GM23338 (cell line): ENCODE results near the gene BHLHA9. TPM values are rescaled to one million over a fixed set of nuclear protein-coding genes. Genes with fewer than 3 reads are reported as not detected.
A peak's percentile ranks its signal among the peaks of the same experiment; 100 is the strongest.

ENCODE experiments used
- ATAC-seq: fragments of 200-7000 bp; cut with Tn5 transposase; 3 replicates; pipeline ENCODE4 v1.9.1; 2020
- DNase-seq: peaks from one replicate; pipeline ENCODE4 v3.0.0-alpha.2; 2015; ENCODE audit warnings: low spot score
- H2AFZ ChIP-seq: fragments of 200-600 bp; sonication (generic); 2 replicates; pipeline ENCODE4 v1.8.0; 2016; ENCODE audit warnings: antibody characterized with exemption, mild to moderate bottlenecking, moderate library complexity
- H3F3A ChIP-seq: fragments of 200-600 bp; sonication (generic); replicated peaks from 2 replicates; pipeline ENCODE4 v1.8.0; 2017; ENCODE audit warnings: antibody characterized with exemption, mixed run types, low read depth
- H3K27ac ChIP-seq: fragments of 200-600 bp; sonication (generic); 2 replicates; pipeline ENCODE4 v1.6.1; 2016; ENCODE audit warnings: low read depth
- H3K27me3 ChIP-seq: fragments of 200-600 bp; sonication (generic); 2 replicates; pipeline ENCODE4 v1.8.0; 2016; ENCODE audit warnings: mild to moderate bottlenecking, mixed run types, moderate library complexity; ENCODE audit not compliant: insufficient read depth
- H3K36me3 ChIP-seq: fragments of 200-600 bp; sonication (generic); 2 replicates; pipeline ENCODE4 v1.8.0; 2016; ENCODE audit warnings: mild to moderate bottlenecking; ENCODE audit not compliant: insufficient read depth
- H3K4me1 ChIP-seq: fragments of 200-600 bp; sonication (generic); 2 replicates; pipeline ENCODE4 v1.8.0; 2016; ENCODE audit warnings: mild to moderate bottlenecking, moderate library complexity; ENCODE audit not compliant: insufficient read depth
- H3K4me2 ChIP-seq: fragments of 200-600 bp; sonication (generic); 2 replicates; pipeline ENCODE4 v1.7.1; 2017; ENCODE audit warnings: mixed run types
- H3K4me3 ChIP-seq: fragments of 200-600 bp; sonication (generic); 2 replicates; pipeline ENCODE4 v1.6.1; 2016; ENCODE audit warnings: mixed run types
- H3K79me2 ChIP-seq: fragments of 200-600 bp; sonication (generic); replicated peaks from 2 replicates; pipeline ENCODE4 v1.8.0; 2017; ENCODE audit warnings: mild to moderate bottlenecking; ENCODE audit not compliant: insufficient read depth
- H3K9me2 ChIP-seq: fragments of 200-600 bp; sonication (generic); 2 replicates; pipeline ENCODE4 v1.8.0; 2017; ENCODE audit not compliant: insufficient read depth
- H4K20me1 ChIP-seq: fragments of 200-600 bp; sonication (generic); replicated peaks from 2 replicates; pipeline ENCODE4 v1.8.0; 2017; ENCODE audit warnings: mild to moderate bottlenecking; ENCODE audit not compliant: insufficient read depth
- H3K27ac Mint-ChIP-seq: 2 replicates; pipeline ENCODE4 v1.8.0; 2020; ENCODE audit warnings: inconsistent platforms, mild to moderate bottlenecking, moderate library complexity, mixed read lengths
- H3K27me3 Mint-ChIP-seq: 3 replicates; pipeline ENCODE4 v1.8.0; 2022; ENCODE audit warnings: low read depth, mild to moderate bottlenecking, moderate library complexity, mixed read lengths, inconsistent platforms; ENCODE audit not compliant: insufficient read depth, poor library complexity
- H3K36me3 Mint-ChIP-seq: 3 replicates; pipeline ENCODE4 v1.8.0; 2021; ENCODE audit warnings: low read depth, mild to moderate bottlenecking, inconsistent platforms, moderate library complexity, mixed read lengths
- H3K4me1 Mint-ChIP-seq: 3 replicates; pipeline ENCODE4 v1.8.0; 2020; ENCODE audit warnings: mild to moderate bottlenecking, inconsistent platforms, mixed read lengths
- H3K4me3 Mint-ChIP-seq: 3 replicates; pipeline ENCODE4 v1.8.0; 2021; ENCODE audit warnings: moderate library complexity, mild to moderate bottlenecking, inconsistent platforms, mixed read lengths
- H3K9me3 Mint-ChIP-seq: 3 replicates; pipeline ENCODE4 v1.8.0; 2020; ENCODE audit warnings: moderate library complexity, mild to moderate bottlenecking, inconsistent platforms, mixed read lengths
- EZH2 ChIP-seq: fragments of 200-600 bp; sonication (generic); IDR thresholded peaks from one replicate; pipeline ENCODE4 v1.8.0; 2017; ENCODE audit warnings: antibody characterized with exemption, mild to moderate bottlenecking, low read depth; ENCODE audit not compliant: unreplicated experiment
- JUNB ChIP-seq: IDR thresholded peaks from one replicate; pipeline ENCODE4 v1.6.1; 2016; ENCODE audit warnings: antibody characterized with exemption; ENCODE audit not compliant: unreplicated experiment
- STAT1 ChIP-seq: IDR thresholded peaks from one replicate; pipeline ENCODE4 v1.6.1; 2016; ENCODE audit warnings: antibody characterized with exemption; ENCODE audit not compliant: unreplicated experiment
- ZNF114 ChIP-seq: fragments of 250-450 bp; sonication (Bioruptor Pico); IDR thresholded peaks from 2 replicates; pipeline ENCODE4 v1.5.0; 2020; ENCODE audit warnings: mild to moderate bottlenecking, moderate library complexity
- polyA plus RNA-seq: library from polyadenylated mRNA; unstranded; fragments of >200 nt; fragmentation: Nextera tagmentation; extraction: Ambion mirVana; gene quantifications from 2 replicates; pipeline ENCODE4 v1.2.1, GENCODE V29; 2016
- total RNA-seq: library from RNA; depleted of rRNA; stranded (reverse); fragments of >200 nt; shearing (Covaris generic); gene quantifications from 2 replicates; pipeline ENCODE4 v1.2.3, GENCODE V29; 2014
- TF ChIP-seq, protein P1 (sequence below), 2 experiments: fragments of 200-600 bp in 1 of 2; sonication (generic) in 1 of 2; conservative IDR thresholded peaks; 2 replicates each; pipeline versions ENCODE4 v1.5.1 to v1.6.1; 2016 to 2017; ENCODE audit warnings: antibody characterized with exemption in 2 of 2, low read depth in 2 of 2, mild to moderate bottlenecking in 2 of 2, moderate library complexity in 1 of 2
- TF ChIP-seq, protein P2 (sequence below): IDR thresholded peaks from one replicate; pipeline ENCODE4 v1.6.1; 2018; ENCODE audit warnings: antibody characterized with exemption; ENCODE audit not compliant: unreplicated experiment

Gene BHLHA9
- total and polyA plus RNA-seq, 2 experiments from 2014 or later, result 0.39 to 2.3 TPM

DNA sequence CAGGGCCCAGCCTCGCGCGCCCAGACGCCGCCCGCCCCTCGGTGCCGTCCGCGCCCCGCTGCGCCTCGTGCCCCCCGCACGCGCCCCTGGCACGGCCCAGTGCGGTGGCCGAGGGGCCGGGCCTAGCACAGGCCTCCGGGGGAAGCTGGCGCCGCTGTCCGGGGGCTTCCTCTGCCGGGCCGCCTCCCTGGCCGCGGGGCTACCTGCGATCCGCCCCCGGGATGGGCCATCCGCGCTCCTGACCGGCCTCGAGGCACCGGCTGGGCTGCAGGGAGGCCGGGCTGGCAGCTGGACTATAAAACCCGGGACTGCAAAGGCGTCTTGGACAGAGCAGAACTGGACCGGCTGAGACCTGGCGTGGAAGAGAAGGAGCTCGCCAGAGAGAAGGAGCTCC is 783 bp downstream of the BHLHA9 start:
- H3K27me3 Mint-ChIP-seq, result peaks cover 26% of the 10 kb centered on the region
- no peak overlapping the region for H3K27ac ChIP-seq
- H3K4me1 ChIP-seq, result peaks cover 19% of the 10 kb centered on the region; the same call in 1 of the 2 replicates
- H3K79me2 ChIP-seq, result no peaks in the 10 kb centered on the region
- H3K36me3 ChIP-seq, result no peaks in the 10 kb centered on the region
- no peaks in the 10 kb centered on the region for H4K20me1 ChIP-seq
- H3K27ac Mint-ChIP-seq, result no peak overlapping the region
- no peaks in the 10 kb centered on the region for H3K36me3 Mint-ChIP-seq
- H2AFZ ChIP-seq, result peak overlapping the region; percentile 59; the same call in 1 of the 2 replicates
- H3K4me1 Mint-ChIP-seq, result peaks cover 7% of the 10 kb centered on the region; the same call in 2 of the 3 replicates
- DNase-seq (peak; percentile 51), ATAC-seq (peak; percentile 8)
- H3K27me3 ChIP-seq, result peaks cover 33% of the 10 kb centered on the region
- H3K4me2 ChIP-seq, result peak overlapping the region; percentile 66
- H3K4me3 Mint-ChIP-seq, result no peak overlapping the region
- no peaks in the 10 kb centered on the region for H3K9me3 Mint-ChIP-seq
- no peaks in the 10 kb centered on the region for H3K9me2 ChIP-seq
- H3F3A ChIP-seq, result peaks cover 11% of the 10 kb centered on the region
- peak overlapping the region; percentile 57; the same call in 1 of the 2 replicates for H3K4me3 ChIP-seq
- TF ChIP-seq EZH2 (peak; percentile 45), STAT1 (no peak)
- TF ChIP-seq, protein P1, sequence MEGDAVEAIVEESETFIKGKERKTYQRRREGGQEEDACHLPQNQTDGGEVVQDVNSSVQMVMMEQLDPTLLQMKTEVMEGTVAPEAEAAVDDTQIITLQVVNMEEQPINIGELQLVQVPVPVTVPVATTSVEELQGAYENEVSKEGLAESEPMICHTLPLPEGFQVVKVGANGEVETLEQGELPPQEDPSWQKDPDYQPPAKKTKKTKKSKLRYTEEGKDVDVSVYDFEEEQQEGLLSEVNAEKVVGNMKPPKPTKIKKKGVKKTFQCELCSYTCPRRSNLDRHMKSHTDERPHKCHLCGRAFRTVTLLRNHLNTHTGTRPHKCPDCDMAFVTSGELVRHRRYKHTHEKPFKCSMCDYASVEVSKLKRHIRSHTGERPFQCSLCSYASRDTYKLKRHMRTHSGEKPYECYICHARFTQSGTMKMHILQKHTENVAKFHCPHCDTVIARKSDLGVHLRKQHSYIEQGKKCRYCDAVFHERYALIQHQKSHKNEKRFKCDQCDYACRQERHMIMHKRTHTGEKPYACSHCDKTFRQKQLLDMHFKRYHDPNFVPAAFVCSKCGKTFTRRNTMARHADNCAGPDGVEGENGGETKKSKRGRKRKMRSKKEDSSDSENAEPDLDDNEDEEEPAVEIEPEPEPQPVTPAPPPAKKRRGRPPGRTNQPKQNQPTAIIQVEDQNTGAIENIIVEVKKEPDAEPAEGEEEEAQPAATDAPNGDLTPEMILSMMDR (conservative IDR thresholded peaks at IDR 0.05; ENCODE audit: low read depth in 2 of 2), result no peak

DNA sequence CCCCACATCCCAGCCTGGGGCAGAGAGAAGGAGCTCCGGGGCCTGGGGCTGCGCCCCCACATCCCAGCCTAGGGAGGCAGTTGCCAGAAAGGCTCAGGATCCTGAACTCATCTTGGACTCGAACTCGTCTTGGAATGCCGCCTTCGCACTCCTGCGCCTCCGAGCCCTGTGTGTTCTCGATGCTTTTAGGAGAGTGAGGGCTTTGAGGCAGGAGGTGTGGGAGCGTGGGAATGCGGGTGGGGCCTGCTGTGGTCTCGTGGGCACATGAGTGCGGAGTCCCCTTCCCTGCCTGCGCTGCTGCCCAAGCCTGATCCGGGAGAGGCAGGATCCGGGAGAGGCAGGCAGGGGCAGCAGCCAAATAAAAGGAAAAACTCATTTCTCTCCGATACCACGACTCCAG is 1.2 kb downstream of the BHLHA9 start:
- Mint-ChIP-seq H3K27me3 (peaks cover 29% of the 10 kb centered on the region), H3K36me3 (no peaks in the 10 kb centered on the region), H3K9me3 (no peaks in the 10 kb centered on the region; the same call in 2 of the 3 replicates), H3K27ac (no peak overlapping the region), H3K4me3 (no peak overlapping the region), H3K4me1 (peaks cover 7% of the 10 kb centered on the region; the same call in 2 of the 3 replicates)
- Histone ChIP-seq H3K4me3 (peak overlapping the region; percentile 57; the same call in 1 of the 2 replicates), H3K36me3 (no peaks in the 10 kb centered on the region), H3K9me2 (no peaks in the 10 kb centered on the region), H2AFZ (peak overlapping the region; percentile 59; the same call in 1 of the 2 replicates), H3K4me2 (peak overlapping the region; percentile 66), H3K27me3 (peaks cover 33% of the 10 kb centered on the region), H3F3A (peaks cover 11% of the 10 kb centered on the region), H4K20me1 (no peaks in the 10 kb centered on the region), H3K4me1 (peaks cover 19% of the 10 kb centered on the region; the same call in 1 of the 2 replicates), H3K79me2 (no peaks in the 10 kb centered on the region), H3K27ac (no peak overlapping the region)
- no peak for DNase-seq
- TF ChIP-seq, protein P2, sequence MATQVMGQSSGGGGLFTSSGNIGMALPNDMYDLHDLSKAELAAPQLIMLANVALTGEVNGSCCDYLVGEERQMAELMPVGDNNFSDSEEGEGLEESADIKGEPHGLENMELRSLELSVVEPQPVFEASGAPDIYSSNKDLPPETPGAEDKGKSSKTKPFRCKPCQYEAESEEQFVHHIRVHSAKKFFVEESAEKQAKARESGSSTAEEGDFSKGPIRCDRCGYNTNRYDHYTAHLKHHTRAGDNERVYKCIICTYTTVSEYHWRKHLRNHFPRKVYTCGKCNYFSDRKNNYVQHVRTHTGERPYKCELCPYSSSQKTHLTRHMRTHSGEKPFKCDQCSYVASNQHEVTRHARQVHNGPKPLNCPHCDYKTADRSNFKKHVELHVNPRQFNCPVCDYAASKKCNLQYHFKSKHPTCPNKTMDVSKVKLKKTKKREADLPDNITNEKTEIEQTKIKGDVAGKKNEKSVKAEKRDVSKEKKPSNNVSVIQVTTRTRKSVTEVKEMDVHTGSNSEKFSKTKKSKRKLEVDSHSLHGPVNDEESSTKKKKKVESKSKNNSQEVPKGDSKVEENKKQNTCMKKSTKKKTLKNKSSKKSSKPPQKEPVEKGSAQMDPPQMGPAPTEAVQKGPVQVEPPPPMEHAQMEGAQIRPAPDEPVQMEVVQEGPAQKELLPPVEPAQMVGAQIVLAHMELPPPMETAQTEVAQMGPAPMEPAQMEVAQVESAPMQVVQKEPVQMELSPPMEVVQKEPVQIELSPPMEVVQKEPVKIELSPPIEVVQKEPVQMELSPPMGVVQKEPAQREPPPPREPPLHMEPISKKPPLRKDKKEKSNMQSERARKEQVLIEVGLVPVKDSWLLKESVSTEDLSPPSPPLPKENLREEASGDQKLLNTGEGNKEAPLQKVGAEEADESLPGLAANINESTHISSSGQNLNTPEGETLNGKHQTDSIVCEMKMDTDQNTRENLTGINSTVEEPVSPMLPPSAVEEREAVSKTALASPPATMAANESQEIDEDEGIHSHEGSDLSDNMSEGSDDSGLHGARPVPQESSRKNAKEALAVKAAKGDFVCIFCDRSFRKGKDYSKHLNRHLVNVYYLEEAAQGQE, result no peak
- TF ChIP-seq, protein P1 (conservative IDR thresholded peaks at IDR 0.05; ENCODE audit: low read depth in 2 of 2), result no peak
- TF ChIP-seq ZNF114 (CRISPR knock-in tag), result no peak
- no peak for TF ChIP-seq JUNB
- ATAC-seq, result no peak
